SK-N-SH (cell line): ENCODE data around the gene NUDCD3.

ENCODE experiments used
- EP300 ChIP-seq, 2 experiments: IDR thresholded peaks; 2 replicates each; pipeline versions ENCODE4 v1.4.0 to v1.6.1; 2012; ENCODE audit warnings: borderline replicate concordance in 1 of 2, low read depth in 1 of 2, low read length in 1 of 2
- FOXJ3 ChIP-seq: sonication (generic); formaldehyde crosslinking; IDR thresholded peaks from 2 replicates; pipeline ENCODE4 v1.5.1; 2020; ENCODE audit warnings: mild to moderate bottlenecking, missing genetic modification reagents
- POLR2AphosphoS5 ChIP-seq: IDR thresholded peaks from 2 replicates; pipeline ENCODE4 v1.6.1; 2012; ENCODE audit warnings: low read depth, low read length
- RCOR1 ChIP-seq: fragments of 150-350 bp; IDR thresholded peaks from 2 replicates; pipeline ENCODE4 v1.6.1; 2017; ENCODE audit warnings: antibody characterized with exemption, low read length
- RXRA ChIP-seq: IDR thresholded peaks from 2 replicates; pipeline ENCODE4 v1.4.0; 2012; ENCODE audit warnings: low read depth, mild to moderate bottlenecking, borderline replicate concordance
- YY1 ChIP-seq: IDR thresholded peaks from 2 replicates; pipeline ENCODE4 v1.4.0; 2012; ENCODE audit warnings: low read depth, mild to moderate bottlenecking
- TF ChIP-seq, protein P1 (sequence below): fragments of 200-600 bp; sonication (generic); IDR thresholded peaks from 2 replicates; pipeline ENCODE4 v1.6.1; 2017; ENCODE audit warnings: antibody characterized with exemption, mild to moderate bottlenecking, moderate library complexity

DNA sequence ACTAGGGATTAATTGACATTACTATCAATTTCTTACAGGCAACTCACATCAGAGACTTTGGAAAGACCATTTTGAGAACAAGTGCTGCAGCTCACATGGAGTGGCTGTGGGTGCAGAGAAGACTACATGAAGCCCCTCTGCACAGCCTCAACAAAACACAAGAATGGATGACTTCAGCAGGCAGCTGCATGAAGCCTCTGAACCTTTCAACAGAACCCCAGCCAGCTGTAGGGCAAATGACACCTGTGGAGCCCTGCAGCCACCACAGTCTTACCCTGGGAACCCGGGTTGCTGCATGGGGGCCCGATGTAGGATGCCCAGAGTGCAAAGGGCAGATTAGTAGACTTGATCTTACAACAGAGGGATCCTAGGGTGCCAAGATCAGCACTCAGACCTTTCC lies 103.1 kb downstream of the NUDCD3 start:
- TF ChIP-seq, protein P1, sequence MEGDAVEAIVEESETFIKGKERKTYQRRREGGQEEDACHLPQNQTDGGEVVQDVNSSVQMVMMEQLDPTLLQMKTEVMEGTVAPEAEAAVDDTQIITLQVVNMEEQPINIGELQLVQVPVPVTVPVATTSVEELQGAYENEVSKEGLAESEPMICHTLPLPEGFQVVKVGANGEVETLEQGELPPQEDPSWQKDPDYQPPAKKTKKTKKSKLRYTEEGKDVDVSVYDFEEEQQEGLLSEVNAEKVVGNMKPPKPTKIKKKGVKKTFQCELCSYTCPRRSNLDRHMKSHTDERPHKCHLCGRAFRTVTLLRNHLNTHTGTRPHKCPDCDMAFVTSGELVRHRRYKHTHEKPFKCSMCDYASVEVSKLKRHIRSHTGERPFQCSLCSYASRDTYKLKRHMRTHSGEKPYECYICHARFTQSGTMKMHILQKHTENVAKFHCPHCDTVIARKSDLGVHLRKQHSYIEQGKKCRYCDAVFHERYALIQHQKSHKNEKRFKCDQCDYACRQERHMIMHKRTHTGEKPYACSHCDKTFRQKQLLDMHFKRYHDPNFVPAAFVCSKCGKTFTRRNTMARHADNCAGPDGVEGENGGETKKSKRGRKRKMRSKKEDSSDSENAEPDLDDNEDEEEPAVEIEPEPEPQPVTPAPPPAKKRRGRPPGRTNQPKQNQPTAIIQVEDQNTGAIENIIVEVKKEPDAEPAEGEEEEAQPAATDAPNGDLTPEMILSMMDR, result no peak
- TF ChIP-seq FOXJ3 (CRISPR knock-in tag) (no peak), POLR2AphosphoS5 (no peak), YY1 (no peak), RXRA (no peak), EP300 (IDR thresholded peaks at IDR 0.05; ENCODE audit: borderline replicate concordance in 1 of 2, low read depth in 1 of 2, low read length in 1 of 2) (no peak), RCOR1 (no peak)
